Esophagus (tissue), 2 donors: ENCODE measurements around the gene PPP2R5D. TPM values are rescaled to one million over a fixed set of nuclear protein-coding genes. Genes with fewer than 3 reads are reported as not detected.
"Not testable (repeated sequence)": the region's sequence is repeated elsewhere in the genome, so short reads cannot be mapped to it uniquely, and the experiment has no call there.

Experiments
- H3K27ac ChIP-seq, 2 donors: one replicate each; pipeline ENCODE4 v1.5.1; 2013; ENCODE audit warnings: low read depth in 2 of 2, mild to moderate bottlenecking in 2 of 2, inconsistent platforms in 1 of 2, low read length in 1 of 2, moderate library complexity in 1 of 2
- H3K27me3 ChIP-seq, 2 donors: one replicate each; pipeline ENCODE4 v1.6.1; 2013; ENCODE audit warnings: low read length in 2 of 2, control low read depth in 1 of 2, mild to moderate bottlenecking in 1 of 2; ENCODE audit not compliant: insufficient read depth in 2 of 2, control insufficient read depth in 1 of 2
- H3K36me3 ChIP-seq, 2 donors: one replicate each; pipeline ENCODE4 v1.6.1; 2013; ENCODE audit warnings: low read length in 1 of 2; ENCODE audit not compliant: control insufficient read depth in 2 of 2, insufficient read depth in 2 of 2
- H3K4me1 ChIP-seq, 2 donors: one replicate each; pipeline ENCODE4 v1.6.1; 2013; ENCODE audit warnings: low read length in 1 of 2; ENCODE audit not compliant: control insufficient read depth in 2 of 2, insufficient read depth in 2 of 2
- H3K4me3 ChIP-seq, 2 donors: one replicate each; pipeline ENCODE4 v1.5.1; 2013; ENCODE audit warnings: low read length in 2 of 2, mild to moderate bottlenecking in 2 of 2, low read depth in 1 of 2, moderate library complexity in 1 of 2
- H3K9me3 ChIP-seq, 2 donors: one replicate each; pipeline ENCODE4 v1.6.1; 2013; ENCODE audit warnings: mild to moderate bottlenecking in 2 of 2, low read depth in 1 of 2, low read length in 1 of 2, moderate library complexity in 1 of 2; ENCODE audit not compliant: control insufficient read depth in 2 of 2, insufficient read depth in 1 of 2
- WGBS, 2 donors: extraction: QIAGEN DNeasy Blood & Tissue Kit; methylation state at CpG; one replicate each; pipeline ENCODE4 v1.1.7; 2013; 5-methylcytosine and 5-hydroxymethylcytosine counted together
- polyA plus RNA-seq, 2 donors: library from polyadenylated mRNA; stranded (reverse); fragments of 200-250 nt; gene quantifications; one replicate each; pipeline ENCODE4 v1.2.3, GENCODE V29; 2013
- donor health status: healthy with polysubstance abuse.
- donor health status: Bipolar disorder and iron deficiency.

The PPP2R5D gene
- polyA plus RNA-seq, 2 donors: 16.7 to 17.4 TPM

DNA sequence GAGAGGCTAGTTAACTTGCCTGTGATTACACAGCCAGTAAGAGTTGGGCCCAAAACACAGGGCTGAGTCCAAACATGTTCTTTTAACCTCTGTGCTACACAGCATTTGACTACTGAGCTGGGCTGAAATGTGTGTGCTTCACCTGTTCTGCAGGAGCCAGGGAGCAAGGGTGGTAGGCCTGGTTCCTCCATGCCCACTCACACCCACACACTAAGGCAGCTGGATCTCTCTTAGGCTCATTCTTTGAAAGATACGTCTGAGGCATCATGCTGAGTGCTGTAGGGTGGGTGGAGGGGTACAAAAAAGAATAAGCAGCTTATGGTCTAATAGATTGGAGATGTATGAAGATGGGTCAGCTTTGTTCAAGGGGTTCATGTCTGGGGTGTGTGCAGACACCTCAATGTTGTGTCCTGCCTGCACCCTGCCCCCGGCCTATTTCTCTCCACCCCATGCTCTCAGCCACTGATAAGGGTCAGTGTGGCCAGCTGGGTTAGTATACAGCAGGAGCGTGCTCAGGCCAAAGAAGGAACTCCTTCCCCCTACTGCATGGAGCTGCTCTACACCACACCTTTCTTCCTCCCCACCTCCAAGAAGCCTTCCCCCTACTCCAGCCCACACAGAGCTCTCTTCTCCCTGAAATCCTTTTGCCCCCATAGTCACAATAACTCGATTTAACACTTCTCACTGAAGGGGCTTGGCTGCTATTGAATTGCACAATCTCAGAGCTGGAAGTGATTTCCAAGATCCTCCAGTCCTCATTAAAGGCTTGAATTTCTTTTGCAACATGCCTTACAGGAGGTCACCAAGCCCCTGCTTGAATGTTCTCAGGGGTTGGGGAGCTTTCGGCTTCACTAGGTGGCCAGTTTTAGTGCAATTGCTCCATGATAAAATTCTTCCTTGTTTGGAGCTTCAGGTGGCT is 3.4 kb downstream of the PPP2R5D start:
- Histone ChIP-seq H3K9me3 (no peaks in the 10 kb centered on the region), H3K27me3 (no peaks in the 10 kb centered on the region), H3K27ac (no peak overlapping the region), H3K4me1 (peaks cover 5 to 16% of the 10 kb centered on the region in 2 donors), H3K4me3 (no peak overlapping the region), H3K36me3 (peaks cover 7 to 9% of the 10 kb centered on the region in 2 donors)
- WGBS, 2 donors: 77% methylated on average over 5 of the region's 5 CpGs

GRCh38 chr6:42988486-42989020 is 4.2 kb downstream of the PPP2R5D start:
- Histone ChIP-seq H3K27ac (no peak overlapping the region), H3K27me3 (no peaks in the 10 kb centered on the region), H3K36me3 (peaks cover 7 to 9% of the 10 kb centered on the region in 2 donors), H3K4me1 (peaks cover 5 to 16% of the 10 kb centered on the region in 2 donors), H3K4me3 (no peak overlapping the region), H3K9me3 (no peaks in the 10 kb centered on the region)
- WGBS, 2 donors: 50 to 56% methylated on average over 1 of the region's 1 CpG

DNA sequence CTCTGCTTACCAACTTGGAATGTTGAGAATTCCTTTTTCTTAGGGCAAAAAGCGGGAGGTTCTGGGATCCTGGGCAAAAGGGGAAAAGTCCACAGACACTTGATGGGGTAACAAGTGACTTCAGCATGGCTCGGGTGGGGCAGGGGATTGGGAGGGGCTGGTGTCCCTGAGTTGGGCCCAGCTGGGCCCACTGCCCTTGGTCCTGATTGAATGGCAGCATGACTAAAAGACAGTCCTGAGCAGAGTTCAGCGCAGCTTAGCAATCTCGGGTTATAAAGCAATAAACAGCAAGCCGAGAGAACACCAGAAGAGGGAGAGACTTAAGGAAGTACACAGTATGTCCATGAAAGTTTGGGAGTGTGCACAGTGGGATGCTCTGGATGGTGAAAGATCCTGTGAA is 5.6 kb downstream of the PPP2R5D start:
- H3K4me1 ChIP-seq: peaks cover 2 to 13% of the 10 kb centered on the region in 2 donors
- peaks cover 7 to 9% of the 10 kb centered on the region in 2 donors for H3K36me3 ChIP-seq
- no peaks in the 10 kb centered on the region for H3K27me3 ChIP-seq
- no peaks in the 10 kb centered on the region for H3K9me3 ChIP-seq
- H3K27ac ChIP-seq: no peak overlapping the region
- H3K4me3 ChIP-seq: no peak overlapping the region
- 83 to 89% methylated on average over 5 of the region's 5 CpGs for WGBS, 2 donors

GRCh38 chr6:42993445-42993844 is 9.1 kb downstream of the PPP2R5D start:
- H3K36me3 ChIP-seq: peaks cover 7 to 9% of the 10 kb centered on the region in 2 donors
- H3K4me1 ChIP-seq: peaks cover 0 to 2% of the 10 kb centered on the region in 2 donors
- WGBS, 2 donors: 92 to 98% methylated on average over 2 of the region's 2 CpGs
- H3K9me3 ChIP-seq: no peaks in the 10 kb centered on the region
- H3K27ac ChIP-seq: no peak overlapping the region
- no peaks in the 10 kb centered on the region for H3K27me3 ChIP-seq
- H3K4me3 ChIP-seq: no peak overlapping the region

DNA sequence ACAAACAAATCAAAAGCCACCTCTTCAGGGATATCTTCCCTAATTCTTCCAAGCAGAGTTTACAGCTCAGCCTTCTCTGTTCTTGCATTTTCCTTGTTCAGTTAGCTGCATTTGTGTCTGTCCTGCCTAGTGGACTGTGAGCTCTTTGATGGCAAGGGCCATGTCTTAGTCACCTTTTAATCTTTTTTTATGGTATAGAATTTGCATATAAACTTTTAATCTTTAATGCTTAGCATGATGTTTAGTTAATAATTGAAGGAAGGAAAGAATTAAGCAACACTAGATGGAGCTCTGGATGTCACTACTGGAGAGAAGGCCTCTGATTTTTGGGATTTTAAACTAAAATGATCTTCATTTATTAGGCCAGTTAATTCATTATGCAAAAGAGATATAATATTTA is 12.1 kb downstream of the PPP2R5D start:
- Histone ChIP-seq H3K27me3 (no peaks in the 10 kb centered on the region), H3K4me3 (no peak overlapping the region), H3K4me1 (no peaks in the 10 kb centered on the region), H3K27ac (no peak overlapping the region), H3K9me3 (no peaks in the 10 kb centered on the region), H3K36me3 (peaks cover 2 to 3% of the 10 kb centered on the region in 2 donors)

GRCh38 chr6:42998205-42998604 is 13.8 kb downstream of the PPP2R5D start:
- H3K4me3 ChIP-seq, H3K9me3 ChIP-seq, H3K36me3 ChIP-seq, H3K4me1 ChIP-seq, H3K27me3 ChIP-seq, H3K27ac ChIP-seq: not testable (repeated sequence)
- WGBS, 2 donors: 93 to 94% methylated on average over 9 of the region's 9 CpGs

GRCh38 chr6:43001843-43002242 is 17.5 kb downstream of the PPP2R5D start:
- H3K36me3 ChIP-seq: peaks cover 4 to 11% of the 10 kb centered on the region in 2 donors

GRCh38 chr6:43005844-43006243 is 21.5 kb downstream of the PPP2R5D start:
- Histone ChIP-seq H3K4me1 (no peaks in the 10 kb centered on the region), H3K27ac (no peak overlapping the region), H3K36me3 (peaks cover 24 to 38% of the 10 kb centered on the region in 2 donors), H3K4me3 (no peak overlapping the region), H3K9me3 (no peaks in the 10 kb centered on the region), H3K27me3 (no peaks in the 10 kb centered on the region)
- 87 to 90% methylated on average over 5 of the region's 5 CpGs for WGBS, 2 donors

More at GRCh38 chr6:43001843-43002242, 17.5 kb downstream of the PPP2R5D start:
- no peak overlapping the region for H3K27ac ChIP-seq
- no peaks in the 10 kb centered on the region for H3K4me1 ChIP-seq
- H3K27me3 ChIP-seq: no peaks in the 10 kb centered on the region
- no peaks in the 10 kb centered on the region for H3K9me3 ChIP-seq
- WGBS, 2 donors: 97 to 99% methylated on average over 8 of the region's 8 CpGs
- H3K4me3 ChIP-seq: no peak overlapping the region

GRCh38 chr6:43006251-43006650 is 21.9 kb downstream of the PPP2R5D start:
- Histone ChIP-seq H3K27ac (no peak overlapping the region), H3K27me3 (no peaks in the 10 kb centered on the region), H3K9me3 (no peaks in the 10 kb centered on the region), H3K4me1 (no peaks in the 10 kb centered on the region), H3K36me3 (peaks cover 23 to 43% of the 10 kb centered on the region in 2 donors), H3K4me3 (no peak overlapping the region)
- 93 to 95% methylated on average over 11 of the region's 11 CpGs for WGBS, 2 donors
